ENCODE data around the gene SORBS1.

Gene SORBS1

DNA sequence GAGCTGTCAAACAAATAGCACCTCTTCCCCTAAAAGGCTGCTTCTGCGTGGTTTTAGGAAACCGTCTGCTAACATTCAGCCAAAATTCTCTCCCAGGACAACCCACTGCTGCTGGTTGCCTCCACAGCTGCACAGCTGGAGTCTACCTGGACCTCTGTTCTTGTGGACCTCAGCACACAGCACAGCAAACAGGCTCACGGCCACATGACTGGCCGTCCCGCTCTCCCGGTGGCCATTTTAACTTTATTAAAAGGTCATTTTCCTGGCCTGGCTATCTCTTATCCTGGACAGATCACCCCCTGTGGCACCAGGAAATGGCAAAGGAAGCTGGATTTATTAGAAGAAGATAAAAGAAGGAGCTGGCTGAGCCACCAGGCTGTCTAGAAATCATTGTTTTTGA, 27.6 kb downstream of the SORBS1 start:
- WGBS, 2 experiments: 92 to 94% methylated on average over 6 of the region's 6 CpGs
- no peak overlapping the region for H3K27ac ChIP-seq (ENCODE audit: insufficient read depth, low read depth, low read length, poor library complexity, severe bottlenecking)
- H3K36me3 ChIP-seq (ENCODE audit: control insufficient read depth, insufficient read depth, low read length): no peaks in the 10 kb centered on the region
- H3K4me1 ChIP-seq (ENCODE audit: control insufficient read depth, insufficient read depth, low read length): peaks cover 10% of the 10 kb centered on the region
- H3K9me3 ChIP-seq (ENCODE audit: control insufficient read depth, low read length): no peaks in the 10 kb centered on the region
- H3K27me3 ChIP-seq (ENCODE audit: control insufficient read depth, insufficient read depth, low read length, poor library complexity, severe bottlenecking): no peaks in the 10 kb centered on the region
- no peak overlapping the region for H3K4me3 ChIP-seq (ENCODE audit: insufficient read depth, low read depth, low read length)

DNA sequence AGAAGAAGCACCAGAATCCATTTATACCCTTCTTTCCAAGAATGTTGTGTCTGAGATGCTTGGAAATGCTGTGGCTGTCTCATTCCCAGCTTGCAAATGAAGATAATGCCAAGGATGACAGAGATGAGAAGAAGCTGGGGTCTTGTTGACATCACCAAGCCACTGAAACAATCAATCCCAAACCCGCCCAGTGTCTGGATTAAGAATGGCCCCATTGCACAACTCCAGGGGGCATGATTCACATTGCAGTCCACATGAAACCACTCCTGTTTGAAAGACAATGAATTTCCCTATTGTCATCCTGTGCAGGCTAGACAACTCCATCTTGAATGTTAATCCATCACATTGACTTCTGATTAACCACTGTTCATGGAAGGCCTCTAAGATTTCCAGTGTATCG, 28.6 kb downstream of the SORBS1 start:
- Histone ChIP-seq H3K4me3 (ENCODE audit: insufficient read depth, low read depth, low read length) (no peak overlapping the region), H3K4me1 (ENCODE audit: control insufficient read depth, insufficient read depth, low read length) (peaks cover 10% of the 10 kb centered on the region), H3K36me3 (ENCODE audit: control insufficient read depth, insufficient read depth, low read length) (no peaks in the 10 kb centered on the region), H3K9me3 (ENCODE audit: control insufficient read depth, low read length) (no peaks in the 10 kb centered on the region), H3K27me3 (ENCODE audit: control insufficient read depth, insufficient read depth, low read length, poor library complexity, severe bottlenecking) (no peaks in the 10 kb centered on the region), H3K27ac (ENCODE audit: insufficient read depth, low read depth, low read length, poor library complexity, severe bottlenecking) (no peak overlapping the region)
- WGBS, 2 experiments: 95 to 96% methylated on average over 2 of the region's 2 CpGs

DNA sequence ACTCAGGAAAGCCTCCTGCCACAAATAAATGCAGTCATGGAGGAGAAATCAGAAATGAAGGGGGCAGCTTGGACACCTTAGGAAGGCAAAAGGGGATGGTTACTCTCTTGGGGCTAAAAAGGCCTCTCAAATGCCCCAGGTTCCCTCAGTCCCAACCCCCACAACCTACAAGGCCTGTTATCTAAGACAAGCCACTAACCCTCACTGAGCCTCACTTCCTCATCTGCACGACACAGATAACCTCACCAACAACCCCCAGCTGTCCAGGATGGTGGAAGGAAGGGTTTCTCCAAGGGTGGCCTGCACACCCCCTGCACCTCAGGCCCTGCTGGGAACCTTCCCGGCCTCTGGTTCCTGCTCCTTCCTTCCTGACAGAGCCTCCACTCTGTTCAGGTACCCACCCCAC, 29.2 kb downstream of the SORBS1 start:
- H3K4me1 ChIP-seq (ENCODE audit: control insufficient read depth, insufficient read depth, low read length): peaks cover 10% of the 10 kb centered on the region
- no peak overlapping the region for H3K4me3 ChIP-seq (ENCODE audit: insufficient read depth, low read depth, low read length)
- 74 to 93% methylated on average over 2 of the region's 2 CpGs for WGBS, 2 experiments
- H3K27me3 ChIP-seq (ENCODE audit: control insufficient read depth, insufficient read depth, low read length, poor library complexity, severe bottlenecking): no peaks in the 10 kb centered on the region
- H3K36me3 ChIP-seq (ENCODE audit: control insufficient read depth, insufficient read depth, low read length): no peaks in the 10 kb centered on the region
- H3K9me3 ChIP-seq (ENCODE audit: control insufficient read depth, low read length): no peaks in the 10 kb centered on the region
- no peak overlapping the region for H3K27ac ChIP-seq (ENCODE audit: insufficient read depth, low read depth, low read length, poor library complexity, severe bottlenecking)

DNA sequence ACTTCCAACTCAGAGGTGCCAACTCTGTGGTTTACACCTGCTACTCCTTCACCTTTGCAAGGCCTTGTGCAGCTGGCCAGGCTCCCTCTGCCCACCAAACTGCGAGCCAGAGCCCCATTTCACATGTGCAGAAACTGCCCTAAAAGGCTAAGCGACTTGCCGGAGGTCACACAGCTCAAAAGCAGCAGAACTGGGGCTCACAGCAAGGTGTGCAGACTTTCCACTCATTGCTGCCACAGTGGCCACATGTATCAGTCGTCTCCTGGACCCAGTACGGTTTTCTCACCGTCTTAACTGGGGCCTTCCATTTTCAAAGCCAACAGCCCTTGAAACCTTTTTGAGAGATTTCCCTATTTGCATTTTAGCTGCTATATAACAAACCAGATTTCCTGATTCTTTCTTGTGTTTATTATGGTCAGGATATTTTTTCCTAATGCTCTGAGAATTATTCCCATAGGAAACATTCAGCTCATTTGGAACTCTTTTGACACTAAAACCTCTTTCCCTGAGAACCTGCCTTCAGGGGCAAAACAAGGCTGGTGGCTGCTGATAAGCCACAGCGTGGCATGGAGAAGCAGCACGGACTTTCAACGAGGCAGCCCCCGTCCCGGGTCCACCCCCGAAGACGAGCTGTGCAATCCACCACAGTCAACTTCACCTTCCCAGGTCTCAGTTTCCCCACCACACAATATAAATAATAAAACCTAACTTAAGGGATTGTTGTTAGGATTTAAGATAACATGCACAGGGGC, 29.9 kb downstream of the SORBS1 start:
- 88 to 92% methylated on average over 13 of the region's 13 CpGs for WGBS, 2 experiments
- no peaks in the 10 kb centered on the region for H3K9me3 ChIP-seq (ENCODE audit: control insufficient read depth, low read length)
- H3K4me1 ChIP-seq (ENCODE audit: control insufficient read depth, insufficient read depth, low read length): peaks cover 10% of the 10 kb centered on the region
- no peak overlapping the region for H3K27ac ChIP-seq (ENCODE audit: insufficient read depth, low read depth, low read length, poor library complexity, severe bottlenecking)
- no peak overlapping the region for H3K4me3 ChIP-seq (ENCODE audit: insufficient read depth, low read depth, low read length)
- no peaks in the 10 kb centered on the region for H3K27me3 ChIP-seq (ENCODE audit: control insufficient read depth, insufficient read depth, low read length, poor library complexity, severe bottlenecking)
- H3K36me3 ChIP-seq (ENCODE audit: control insufficient read depth, insufficient read depth, low read length): no peaks in the 10 kb centered on the region

DNA sequence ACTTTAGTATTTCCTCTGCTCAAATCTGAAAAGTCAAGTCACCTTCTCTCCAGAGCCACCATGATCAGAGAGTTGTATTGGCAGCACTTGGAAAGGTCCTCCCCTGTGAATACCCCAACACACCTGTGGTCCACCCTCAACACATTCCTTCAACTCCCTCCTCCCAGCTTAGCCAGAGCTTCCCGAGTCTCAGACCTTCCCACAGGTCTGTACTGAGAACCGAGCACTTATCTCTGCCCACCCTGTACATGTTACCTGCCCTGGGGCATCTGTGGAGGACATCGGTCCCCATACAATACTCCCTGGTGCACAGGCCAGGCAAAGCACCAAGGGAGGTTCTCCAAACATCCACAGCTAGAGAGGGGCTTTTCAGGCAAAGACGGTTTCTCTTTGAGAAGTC, 30.6 kb downstream of the SORBS1 start:
- H3K9me3 ChIP-seq (ENCODE audit: control insufficient read depth, low read length): no peaks in the 10 kb centered on the region
- peaks cover 10% of the 10 kb centered on the region for H3K4me1 ChIP-seq (ENCODE audit: control insufficient read depth, insufficient read depth, low read length)
- no peaks in the 10 kb centered on the region for H3K27me3 ChIP-seq (ENCODE audit: control insufficient read depth, insufficient read depth, low read length, poor library complexity, severe bottlenecking)
- H3K36me3 ChIP-seq (ENCODE audit: control insufficient read depth, insufficient read depth, low read length): no peaks in the 10 kb centered on the region
- H3K27ac ChIP-seq (ENCODE audit: insufficient read depth, low read depth, low read length, poor library complexity, severe bottlenecking): no peak overlapping the region
- 86 to 90% methylated on average over 4 of the region's 4 CpGs for WGBS, 2 experiments
- no peak overlapping the region for H3K4me3 ChIP-seq (ENCODE audit: insufficient read depth, low read depth, low read length)

DNA sequence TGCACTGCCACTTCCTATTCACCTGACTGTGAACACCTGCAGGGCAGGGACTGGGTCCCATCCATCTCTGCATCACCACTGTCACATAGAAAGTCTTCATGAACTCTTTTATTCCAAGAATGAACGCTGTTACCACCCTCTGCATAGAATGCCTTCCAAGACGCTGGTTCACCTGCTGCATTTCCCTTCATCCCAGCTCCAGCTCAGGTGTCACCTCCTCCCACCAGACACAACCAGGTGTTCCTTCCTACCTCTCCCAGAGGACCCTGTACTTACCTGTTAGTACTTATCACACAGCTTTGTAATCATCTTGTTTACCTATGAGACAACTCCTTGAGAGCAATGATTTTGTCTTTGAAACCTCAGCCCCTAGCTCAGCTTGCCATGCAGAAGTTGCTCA, 31.1 kb downstream of the SORBS1 start:
- H3K36me3 ChIP-seq (ENCODE audit: control insufficient read depth, insufficient read depth, low read length): no peaks in the 10 kb centered on the region
- no peak overlapping the region for H3K4me3 ChIP-seq (ENCODE audit: insufficient read depth, low read depth, low read length)
- H3K27me3 ChIP-seq (ENCODE audit: control insufficient read depth, insufficient read depth, low read length, poor library complexity, severe bottlenecking): no peaks in the 10 kb centered on the region
- no peak overlapping the region for H3K27ac ChIP-seq (ENCODE audit: insufficient read depth, low read depth, low read length, poor library complexity, severe bottlenecking)
- H3K4me1 ChIP-seq (ENCODE audit: control insufficient read depth, insufficient read depth, low read length): peaks cover 10% of the 10 kb centered on the region
- H3K9me3 ChIP-seq (ENCODE audit: control insufficient read depth, low read length): no peaks in the 10 kb centered on the region
- 90 to 91% methylated on average over 2 of the region's 2 CpGs for WGBS, 2 experiments

DNA sequence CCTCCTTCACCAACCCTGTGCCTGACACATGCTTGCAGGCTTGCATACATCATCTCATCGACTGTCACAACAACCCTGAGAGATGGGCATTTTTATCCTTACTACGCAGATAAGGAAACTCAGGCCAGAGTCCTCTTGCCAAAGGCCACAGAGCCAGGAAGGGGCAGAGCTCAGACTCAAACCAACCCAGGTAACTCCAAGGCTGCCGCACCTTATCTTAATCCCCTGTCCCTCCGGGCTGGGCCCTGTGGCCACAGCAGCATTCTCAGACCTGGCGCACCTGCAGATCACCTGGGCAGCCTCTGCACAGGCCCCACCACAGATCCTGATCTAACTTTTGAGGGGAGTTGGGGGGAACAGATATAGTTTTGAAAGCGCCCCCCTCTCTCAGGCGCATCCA, 35.1 kb downstream of the SORBS1 start:
- Histone ChIP-seq H3K27ac (ENCODE audit: insufficient read depth, low read depth, low read length, poor library complexity, severe bottlenecking) (no peak overlapping the region), H3K4me3 (ENCODE audit: insufficient read depth, low read depth, low read length) (no peak overlapping the region), H3K36me3 (ENCODE audit: control insufficient read depth, insufficient read depth, low read length) (no peaks in the 10 kb centered on the region), H3K27me3 (ENCODE audit: control insufficient read depth, insufficient read depth, low read length, poor library complexity, severe bottlenecking) (no peaks in the 10 kb centered on the region), H3K9me3 (ENCODE audit: control insufficient read depth, low read length) (no peaks in the 10 kb centered on the region), H3K4me1 (ENCODE audit: control insufficient read depth, insufficient read depth, low read length) (no peaks in the 10 kb centered on the region)
- WGBS, 2 experiments: 94 to 99% methylated on average over 7 of the region's 7 CpGs

DNA sequence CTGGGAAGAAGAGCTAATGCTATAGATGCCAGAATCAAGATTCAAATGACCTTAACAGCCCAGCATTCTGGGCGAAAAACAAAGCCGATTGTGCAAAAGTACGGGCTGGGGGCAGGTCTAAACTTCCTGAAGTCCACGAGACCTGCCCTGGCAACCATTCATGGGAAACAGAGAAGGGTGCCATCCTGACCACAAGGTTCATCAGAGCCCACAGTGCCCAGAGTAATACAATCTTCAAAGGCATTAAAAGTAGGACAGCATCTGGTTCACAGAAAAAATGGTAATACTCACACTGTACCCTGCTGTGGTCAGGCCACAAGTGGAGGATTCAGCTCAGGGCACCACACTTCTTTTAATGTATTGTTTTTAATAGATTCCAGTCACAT, 36.1 kb downstream of the SORBS1 start:
- H3K27me3 ChIP-seq (ENCODE audit: control insufficient read depth, insufficient read depth, low read length, poor library complexity, severe bottlenecking): no peaks in the 10 kb centered on the region
- WGBS, 2 experiments: 90 to 94% methylated on average over 4 of the region's 4 CpGs

DNA sequence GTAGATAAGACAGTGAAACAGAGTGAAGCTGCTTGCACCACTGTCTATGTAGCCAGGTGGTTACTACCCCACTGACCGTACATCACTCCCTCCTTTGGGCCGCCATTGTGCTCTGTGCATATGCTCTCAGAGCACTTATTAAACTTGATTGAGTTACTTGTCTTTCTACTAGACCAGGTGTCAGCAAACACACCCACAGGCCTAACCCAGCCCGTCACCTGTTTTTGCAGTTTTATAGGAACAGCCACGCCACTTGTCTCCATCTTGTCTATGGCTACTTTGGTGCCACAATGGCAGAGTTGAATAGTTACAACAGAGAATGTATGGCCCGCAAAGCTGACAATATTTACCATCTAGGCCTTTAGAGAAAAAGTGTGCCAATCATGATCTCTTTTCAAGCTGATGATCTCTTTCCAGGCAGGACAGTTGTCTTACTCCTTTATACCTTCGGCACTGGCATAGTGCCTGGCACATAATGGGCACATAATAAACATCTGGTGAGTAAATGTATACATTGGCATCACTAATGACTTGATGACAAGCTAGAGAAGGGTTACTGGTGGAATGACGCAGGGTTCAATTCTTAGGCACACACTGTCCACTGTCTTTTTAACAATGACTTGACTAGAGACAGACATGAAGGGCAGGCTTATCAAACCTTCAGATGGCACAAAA, 36.7 kb downstream of the SORBS1 start:
- H3K27ac ChIP-seq (ENCODE audit: insufficient read depth, low read depth, low read length, poor library complexity, severe bottlenecking): no peak overlapping the region
- no peaks in the 10 kb centered on the region for H3K4me1 ChIP-seq (ENCODE audit: control insufficient read depth, insufficient read depth, low read length)
- no peaks in the 10 kb centered on the region for H3K27me3 ChIP-seq (ENCODE audit: control insufficient read depth, insufficient read depth, low read length, poor library complexity, severe bottlenecking)
- no peaks in the 10 kb centered on the region for H3K9me3 ChIP-seq (ENCODE audit: control insufficient read depth, low read length)
- H3K4me3 ChIP-seq (ENCODE audit: insufficient read depth, low read depth, low read length): no peak overlapping the region
- WGBS, 2 experiments: 95 to 97% methylated on average over 7 of the region's 7 CpGs
- H3K36me3 ChIP-seq (ENCODE audit: control insufficient read depth, insufficient read depth, low read length): no peaks in the 10 kb centered on the region

More for the DNA sequence above, 36.1 kb downstream of the SORBS1 start:
- Histone ChIP-seq H3K27ac (ENCODE audit: insufficient read depth, low read depth, low read length, poor library complexity, severe bottlenecking) (no peak overlapping the region), H3K4me3 (ENCODE audit: insufficient read depth, low read depth, low read length) (no peak overlapping the region), H3K4me1 (ENCODE audit: control insufficient read depth, insufficient read depth, low read length) (no peaks in the 10 kb centered on the region), H3K9me3 (ENCODE audit: control insufficient read depth, low read length) (no peaks in the 10 kb centered on the region), H3K36me3 (ENCODE audit: control insufficient read depth, insufficient read depth, low read length) (no peaks in the 10 kb centered on the region)

DNA sequence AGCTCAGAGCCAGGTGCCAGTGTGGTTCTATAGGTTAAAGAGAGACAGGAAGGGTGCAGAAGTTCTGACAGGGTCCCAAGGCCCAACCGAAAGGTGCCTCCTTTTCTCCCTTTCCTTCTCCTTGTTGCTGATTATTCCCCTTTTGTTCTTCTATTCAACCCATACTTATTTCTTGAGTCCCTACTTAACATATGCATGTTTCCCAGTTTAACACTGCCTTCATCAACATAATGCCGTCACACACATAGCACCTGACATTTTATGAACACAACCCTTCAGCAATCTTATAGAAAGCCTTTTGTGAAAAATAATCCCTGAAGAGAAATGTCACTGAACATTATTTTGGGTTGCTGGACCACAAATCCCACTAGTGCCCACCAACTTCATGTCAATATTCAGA, 39.1 kb downstream of the SORBS1 start:
- Histone ChIP-seq H3K4me3 (ENCODE audit: insufficient read depth, low read depth, low read length) (no peak overlapping the region), H3K4me1 (ENCODE audit: control insufficient read depth, insufficient read depth, low read length) (no peaks in the 10 kb centered on the region), H3K27ac (ENCODE audit: insufficient read depth, low read depth, low read length, poor library complexity, severe bottlenecking) (no peak overlapping the region), H3K27me3 (ENCODE audit: control insufficient read depth, insufficient read depth, low read length, poor library complexity, severe bottlenecking) (no peaks in the 10 kb centered on the region), H3K36me3 (ENCODE audit: control insufficient read depth, insufficient read depth, low read length) (no peaks in the 10 kb centered on the region), H3K9me3 (ENCODE audit: control insufficient read depth, low read length) (no peaks in the 10 kb centered on the region)
- 92 to 95% methylated on average over 2 of the region's 2 CpGs for WGBS, 2 experiments
